K562 (cell line): Measurements from ENCODE around the gene KRTAP5-7. TPM values are rescaled to one million over a fixed set of nuclear protein-coding genes. Genes with fewer than 3 reads are reported as not detected.

Experiments
- ATAC-seq: fragments of 200-7000 bp; cut with Tn5 transposase; 3 replicates; pipeline ENCODE4 v1.9.1; 2020; ENCODE audit warnings: moderate library complexity
- BruUV-seq: library from RNA; stranded (reverse); fragments of 400-500 nt; replicated peaks from 2 replicates; lab custom pipeline; 2021; lab: Mats Ljungman, UMichigan
- CTCF ChIA-PET: fragments of 300-600 bp; formaldehyde crosslinking; extraction: SDS; loops from one replicate; lab custom pipeline; 2021; ENCODE audit warnings: low intra/inter-chr PET ratio; lab: Yijun Ruan, JAX
- POLR2A ChIA-PET: fragments of 300-600, 350-650 bp; sonication (Branson Sonifier 250); formaldehyde crosslinking; extraction: SDS; loops from one replicate; lab custom pipeline; 2021; ENCODE audit warnings: antibody characterized with exemption, inconsistent platforms; lab: Yijun Ruan, JAX
- DNase-seq, 4 experiments: peaks; one replicate each; pipeline versions ENCODE4 v3.0.0 to v3.0.0-alpha.2; 2011 to 2018; ENCODE audit warnings: low spot score in 3 of 4, mixed read lengths in 3 of 4; ENCODE audit errors: extremely low read depth in 1 of 4
- FAIRE-seq: peaks from 2 replicates; lab custom pipeline; 2011; peaks lifted over from hg19 to GRCh38; lab: Jason Lieb, UNC
- H2AFZ ChIP-seq: 2 replicates; pipeline ENCODE4 v1.6.0; 2011; ENCODE audit warnings: low read depth, low read length, control low read depth, inconsistent platforms
- H3K27ac ChIP-seq: fragments of 200-600 bp; 3 replicates; pipeline ENCODE4 v1.8.0; 2011; ENCODE audit warnings: low read depth, mild to moderate bottlenecking, control low read depth, inconsistent platforms, low read length, moderate library complexity, mixed read lengths; ENCODE audit errors: extremely low read depth
- H3K27me3 ChIP-seq, 2 experiments: fragments of 300-600 bp in 1 of 2; 2 replicates in 1 of 2; 3 replicates in 1 of 2; pipeline versions ENCODE4 v1.6.0 to v1.8.0; 2011; ENCODE audit warnings: inconsistent platforms in 2 of 2, low read length in 2 of 2, mild to moderate bottlenecking in 1 of 2, mixed read lengths in 1 of 2, moderate library complexity in 1 of 2; ENCODE audit not compliant: control insufficient read depth in 2 of 2, insufficient read depth in 2 of 2
- H3K36me3 ChIP-seq: fragments of 300-600 bp; 3 replicates; pipeline ENCODE4 v1.8.0; 2011; ENCODE audit warnings: mild to moderate bottlenecking, low read length, inconsistent platforms; ENCODE audit not compliant: control insufficient read depth, insufficient read depth
- H3K4me1 ChIP-seq, 2 experiments: fragments of 200-600 bp in 1 of 2; replicated peaks in 1 of 2; 2 replicates in 1 of 2; 3 replicates in 1 of 2; pipeline versions ENCODE4 v1.5.1 to v1.8.0; 2011; ENCODE audit warnings: inconsistent platforms in 2 of 2, low read length in 2 of 2, mild to moderate bottlenecking in 1 of 2, mixed read lengths in 1 of 2, moderate library complexity in 1 of 2; ENCODE audit not compliant: control insufficient read depth in 2 of 2, insufficient read depth in 2 of 2
- H3K4me2 ChIP-seq: 2 replicates; pipeline ENCODE4 v1.6.1; 2011; ENCODE audit warnings: low read length, control low read depth, inconsistent platforms, mixed read lengths; ENCODE audit not compliant: insufficient read depth
- H3K4me3 ChIP-seq: fragments of 200-600 bp; sonication (generic), shearing (Covaris generic); 2 replicates; pipeline ENCODE4 v1.5.1; 2016; ENCODE audit warnings: control low read depth, inconsistent platforms
- H3K79me2 ChIP-seq: fragments of 200-600 bp; 3 replicates; pipeline ENCODE4 v1.8.0; 2011; ENCODE audit warnings: low read length, inconsistent platforms; ENCODE audit not compliant: control insufficient read depth, insufficient read depth
- H3K9ac ChIP-seq, 2 experiments: 2 replicates each; pipeline versions ENCODE4 v1.6.0 to v1.6.1; 2011; ENCODE audit warnings: low read depth in 2 of 2, low read length in 2 of 2, control low read depth in 1 of 2, inconsistent platforms in 1 of 2, mild to moderate bottlenecking in 1 of 2, mixed read lengths in 1 of 2; ENCODE audit not compliant: insufficient read depth in 1 of 2
- H3K9me1 ChIP-seq: one replicate; pipeline ENCODE4 v1.6.0; 2011; ENCODE audit warnings: inconsistent platforms, mild to moderate bottlenecking, low read length, moderate library complexity; ENCODE audit not compliant: control insufficient read depth, insufficient read depth
- H3K9me3 ChIP-seq: replicated peaks from 2 replicates; pipeline ENCODE4 v1.5.1; 2011; ENCODE audit warnings: low read depth, low read length, inconsistent platforms; ENCODE audit not compliant: control insufficient read depth, insufficient read depth
- H4K20me1 ChIP-seq: replicated peaks from 2 replicates; pipeline ENCODE4 v1.6.1; 2011; ENCODE audit warnings: low read length, inconsistent platforms, mixed read lengths; ENCODE audit not compliant: control insufficient read depth, insufficient read depth
- CBFA2T2 ChIP-seq: fragments of 450-650 bp; conservative IDR thresholded peaks from 2 replicates; pipeline ENCODE4 v1.6.1; 2017; ENCODE audit warnings: mild to moderate bottlenecking
- CC2D1A ChIP-seq: fragments of 450-650 bp; IDR thresholded peaks from 2 replicates; pipeline ENCODE4 v1.6.1; 2017; ENCODE audit warnings: mild to moderate bottlenecking
- CREM ChIP-seq: IDR thresholded peaks from 2 replicates; pipeline ENCODE4 v1.6.1; 2014; ENCODE audit warnings: antibody characterized with exemption, low read depth
- NBN ChIP-seq: fragments of 450-650 bp; IDR thresholded peaks from 2 replicates; pipeline ENCODE4 v1.6.1; 2016; ENCODE audit warnings: low read depth, mild to moderate bottlenecking
- RBFOX2 ChIP-seq: fragments of 200-400 bp; formaldehyde crosslinking; IDR thresholded peaks from 2 replicates; pipeline ENCODE4 v1.6.1; 2017; ENCODE audit warnings: low read depth, mild to moderate bottlenecking, low read length, moderate library complexity
- ZNF318 ChIP-seq, 2 experiments: fragments of 450-650 bp; IDR thresholded peaks; 2 replicates each; pipeline ENCODE4 v1.6.1; 2016; ENCODE audit warnings: mild to moderate bottlenecking in 2 of 2, borderline replicate concordance in 1 of 2, low read depth in 1 of 2, moderate library complexity in 1 of 2
- WGBS: fragments of 100-300 bp; shearing (Covaris generic); methylation state at CpG from one replicate; pipeline ENCODE4 v1.1.6; 2016; ENCODE audit warnings: low coverage, mixed read lengths; ENCODE audit not compliant: insufficient coverage; ENCODE audit errors: missing lambda C conversion rate; 5-methylcytosine and 5-hydroxymethylcytosine counted together
- in situ Hi-C: fragments of 300-500 bp; cut with MboI; formaldehyde crosslinking; loops from 4 replicates; pipeline ENCODE4 v1.15.0; 2018; ENCODE audit warnings: inconsistent platforms, mixed read lengths
- intact Hi-C: fragments of 100-400 bp; cut with micrococcal nuclease; formaldehyde crosslinking; loops from 2 replicates; pipeline ENCODE4 v1.14.2; 2022
- polyA plus RNA-seq, 8 experiments: library from polyadenylated mRNA; depleted of rRNA in 4 of 8; stranded (reverse) in 5 of 8; unstranded in 3 of 8; fragments of >200 nt; fragmentation: Nextera tagmentation in 2 of 8; fragmentation: Illumina TruSeq in 1 of 8; extraction: Ambion mirVana in 2 of 8; extraction: Trizol in 1 of 8; gene quantifications; 2 replicates each; pipeline versions ENCODE4 v1.2.1 to v1.2.3, GENCODE V29; 2011 to 2014; ENCODE audit warnings: inconsistent platforms in 1 of 8, missing spikeins in 1 of 8
- total RNA-seq, 7 experiments: library from RNA; depleted of rRNA in 6 of 7; stranded (reverse); fragments of >200 nt in 6 of 7; fragmentation: Illumina TruSeq in 2 of 7; extraction: Trizol in 2 of 7; gene quantifications; 2 replicates each; pipeline versions ENCODE4 v1.2.1 to v1.2.3, GENCODE V29; 2011 to 2021; ENCODE audit warnings: low replicate concordance in 1 of 7

KRTAP5-7 gene
- total and polyA plus RNA-seq, 9 of the 15 experiments (the other 6 are each of a cell fraction or from before 2014, with no cell fraction given): not detected

DNA sequence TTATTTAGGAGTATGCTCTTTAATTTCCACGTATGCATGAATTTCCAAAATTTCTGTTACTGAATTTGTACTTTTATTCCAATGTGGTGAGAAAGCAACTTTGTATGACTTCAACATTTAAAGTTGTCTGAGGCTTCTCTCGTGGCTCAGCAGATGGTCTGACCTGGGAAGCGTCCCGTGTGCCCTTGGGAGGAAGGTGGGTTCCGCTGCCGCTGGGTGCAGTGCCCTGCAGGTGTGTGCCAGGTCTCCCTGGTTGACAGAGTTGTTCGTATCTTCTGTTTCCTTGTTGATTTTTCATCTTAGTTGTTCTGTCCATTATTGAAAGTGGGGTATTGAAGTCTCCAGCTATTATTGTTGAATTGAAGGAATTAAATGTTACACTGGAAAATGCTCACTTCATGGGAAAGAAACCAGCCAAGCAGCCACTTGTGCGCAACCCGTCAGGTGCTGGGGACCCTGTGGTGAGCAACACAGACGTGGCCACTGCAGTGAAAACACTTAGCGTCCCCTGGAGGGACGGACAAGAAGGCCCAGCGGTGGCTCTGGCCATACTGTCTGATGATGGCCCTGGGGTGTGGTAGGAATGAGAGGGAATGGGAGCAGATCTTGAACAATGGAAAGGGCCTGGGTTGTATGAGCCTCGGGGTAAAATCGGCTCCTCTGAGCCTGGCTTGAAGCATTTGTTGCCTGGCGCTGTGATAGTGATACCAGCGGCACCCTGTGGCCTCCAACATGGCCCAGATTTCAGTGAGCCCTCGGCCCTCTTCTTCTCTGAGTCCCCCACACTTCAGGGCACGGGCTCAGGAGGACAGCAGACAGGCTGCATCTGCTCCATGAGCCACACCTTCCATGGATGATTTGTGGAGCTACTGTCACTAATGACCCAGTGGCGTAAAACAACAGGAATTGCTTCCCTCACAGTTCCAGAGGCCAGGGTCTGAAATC is 31.5 kb upstream of the KRTAP5-7 start:
- H3K9me1 ChIP-seq: no peaks in the 10 kb centered on the region
- TSS peak; percentile 31 for BruUV-seq
- no peak for TF ChIP-seq CBFA2T2
- no peak for TF ChIP-seq CREM
- TF ChIP-seq CC2D1A: no peak
- no peak for TF ChIP-seq NBN
- no peak for TF ChIP-seq RBFOX2
- TF ChIP-seq ZNF318 (IDR thresholded peaks at IDR 0.05; ENCODE audit: borderline replicate concordance in 1 of 2, low read depth in 1 of 2): no peak
- TF ChIP-seq, all 486 proteins: peak for 0
- ChIA-PET POLR2A (no interaction called here), CTCF (no interaction called here)
- H3K79me2 ChIP-seq: no peaks in the 10 kb centered on the region
- no peak overlapping the region for H2AFZ ChIP-seq
- no peak overlapping the region for H3K27ac ChIP-seq
- 74% methylated on average over 20 of the region's 20 CpGs for WGBS
- H3K9me3 ChIP-seq: no peaks in the 10 kb centered on the region
- FAIRE-seq (no peak), DNase-seq (no peak), ATAC-seq (no peak)
- H3K27me3 ChIP-seq: no peaks in the 10 kb centered on the region
- intact Hi-C loops: no loop called here
- H3K4me1 ChIP-seq: peaks cover 0 to 8% of the 10 kb centered on the region in 2 experiments; a peak in 1 of 5 replicates
- in situ Hi-C loops: no loop called here
- H4K20me1 ChIP-seq: no peaks in the 10 kb centered on the region
- peaks cover 63% of the 10 kb centered on the region; the same call in 2 of the 3 replicates for H3K36me3 ChIP-seq
- no peak overlapping the region; a peak in 1 of 4 replicates for H3K9ac ChIP-seq
- H3K4me2 ChIP-seq: no peak overlapping the region
- H3K4me3 ChIP-seq: no peak overlapping the region
